Gastroesophageal sphincter (tissue), 4 donors: ENCODE measurements around the gene NR2C1. TPM values are rescaled to one million over a fixed set of nuclear protein-coding genes. Genes with fewer than 3 reads are reported as not detected.

Source experiments
- ATAC-seq: fragments of 150-250 bp; one replicate; pipeline ENCODE4 v1.9.1; 2016; ENCODE audit warnings: mild to moderate bottlenecking, moderate library complexity
- H3K27ac ChIP-seq, 4 donors: fragments of 200-600 bp; sonication (generic) in 3 of 4; 1 replicate in 3 of 4; 2 replicates in 1 of 4; pipeline ENCODE4 v1.5.1; 2016 to 2019
- H3K27me3 ChIP-seq: fragments of 200-600 bp; sonication (generic); one replicate; pipeline ENCODE4 v1.5.1; 2019
- H3K36me3 ChIP-seq, 2 donors: fragments of 200-600 bp; sonication (generic); one replicate each; pipeline ENCODE4 v1.5.1; 2019; ENCODE audit warnings: control low read depth in 1 of 2
- H3K4me1 ChIP-seq, 3 donors: fragments of 200-600 bp; sonication (generic); 1 replicate in 2 of 3; 2 replicates in 1 of 3; pipeline ENCODE4 v1.5.1; 2016 to 2019; ENCODE audit warnings: control low read depth in 2 of 3
- H3K4me3 ChIP-seq, 2 donors: fragments of 200-600 bp; sonication (generic); one replicate each; pipeline ENCODE4 v1.5.1; 2019; ENCODE audit warnings: mild to moderate bottlenecking in 1 of 2, moderate library complexity in 1 of 2
- H3K9me3 ChIP-seq, 3 donors: fragments of 200-600 bp; sonication (generic); one replicate each; pipeline ENCODE4 v1.5.1; 2017 to 2019; ENCODE audit warnings: control low read depth in 2 of 3
- CTCF ChIP-seq, 4 experiments: fragments of 200-600 bp in 2 of 4; fragments of 450-650 bp in 2 of 4; sonication (generic) in 1 of 4; IDR thresholded peaks; one replicate each; pipeline ENCODE4 v1.5.1; 2017 to 2019; ENCODE audit warnings: antibody characterized with exemption in 4 of 4, mild to moderate bottlenecking in 2 of 4, moderate library complexity in 2 of 4
- EP300 ChIP-seq: sonication (generic); formaldehyde crosslinking; IDR thresholded peaks from one replicate; pipeline ENCODE4 v1.6.1; 2017; ENCODE audit warnings: antibody characterized with exemption, mild to moderate bottlenecking
- POLR2A ChIP-seq, 2 donors: fragments of 450-650 bp; IDR thresholded peaks; one replicate each; pipeline ENCODE4 v1.6.1; 2017; ENCODE audit warnings: antibody characterized with exemption in 2 of 2, mild to moderate bottlenecking in 2 of 2, moderate library complexity in 1 of 2
- POLR2AphosphoS5 ChIP-seq: sonication (generic); formaldehyde crosslinking; IDR thresholded peaks from one replicate; pipeline ENCODE4 v1.6.1; 2017; ENCODE audit warnings: antibody characterized with exemption
- WGBS, 2 donors: methylation state at CpG; one replicate each; pipeline ENCODE4 v1.1.5; 2018; ENCODE audit warnings: low coverage in 1 of 2; 5-methylcytosine and 5-hydroxymethylcytosine counted together
- total RNA-seq, 4 donors: library from RNA; depleted of rRNA; stranded (reverse); fragments of >200 nt; gene quantifications; one replicate each; pipeline ENCODE4 v1.1.0, GENCODE V29; 2016

Gene NR2C1
- total RNA-seq, 4 donors from 2014 or later = 29.0 to 70.8 (median 45.1) TPM

GRCh38 chr12:95059984-95060383, 13.4 kb downstream of the NR2C1 start:
- Histone ChIP-seq H3K9me3 (no peaks in the 10 kb centered on the region), H3K27ac (no peak overlapping the region), H3K4me1 (peaks cover 0 to 12% (median 0%) of the 10 kb centered on the region in 3 donors), H3K36me3 (peaks cover 2 to 96% of the 10 kb centered on the region in 2 donors), H3K4me3 (no peak overlapping the region), H3K27me3 (no peaks in the 10 kb centered on the region)
- no peak for ATAC-seq
- TF ChIP-seq POLR2AphosphoS5 (no peak), POLR2A (IDR thresholded peaks at IDR 0.05) (no peak), CTCF (IDR thresholded peaks at IDR 0.05) (no peak), EP300 (no peak)
- WGBS, 2 donors = 76 to 84% methylated on average over 3 to 4 of the region's 4 CpGs

GRCh38 chr12:95057424-95057823, 16.0 kb downstream of the NR2C1 start:
- 91 to 97% methylated on average over 3 of the region's 3 CpGs for WGBS, 2 donors
- Histone ChIP-seq H3K9me3 (no peaks in the 10 kb centered on the region), H3K4me3 (no peak overlapping the region), H3K27ac (no peak overlapping the region), H3K27me3 (no peaks in the 10 kb centered on the region), H3K4me1 (peaks cover 0 to 18% (median 0%) of the 10 kb centered on the region in 3 donors), H3K36me3 (peaks cover 2 to 81% of the 10 kb centered on the region in 2 donors)
- TF ChIP-seq CTCF (IDR thresholded peaks at IDR 0.05) (no peak), EP300 (no peak), POLR2AphosphoS5 (no peak), POLR2A (IDR thresholded peaks at IDR 0.05) (no peak)
- ATAC-seq = no peak

DNA sequence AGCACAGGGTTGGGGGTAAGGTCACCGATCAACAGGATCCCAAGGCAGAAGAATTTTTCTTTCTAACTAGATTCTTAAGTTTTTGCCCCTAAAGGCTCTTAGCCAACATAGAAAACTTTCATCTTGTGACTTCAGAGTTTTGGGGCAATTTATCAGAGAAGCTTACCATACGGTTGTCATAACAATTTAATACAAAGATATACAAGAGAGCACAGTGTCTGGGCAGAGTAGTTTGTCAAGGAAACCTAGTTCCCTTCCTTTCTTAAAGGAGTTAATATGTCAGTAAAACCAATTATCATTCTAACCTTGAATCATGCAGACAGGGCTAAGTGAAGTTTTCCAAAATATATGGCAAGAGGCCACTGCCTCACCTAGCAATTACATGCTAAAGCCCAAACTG, 18.4 kb downstream of the NR2C1 start:
- H3K4me1 ChIP-seq = peaks cover 0 to 18% (median 0%) of the 10 kb centered on the region in 3 donors
- H3K27me3 ChIP-seq = no peaks in the 10 kb centered on the region
- no peaks in the 10 kb centered on the region for H3K9me3 ChIP-seq
- WGBS, 2 donors = 28 to 50% methylated on average over 1 to 2 of the region's 2 CpGs
- ATAC-seq = no peak
- H3K27ac ChIP-seq = no peak overlapping the region
- H3K36me3 ChIP-seq = peaks cover 0 to 79% of the 10 kb centered on the region in 2 donors
- no peak for TF ChIP-seq POLR2AphosphoS5
- no peak for TF ChIP-seq CTCF (IDR thresholded peaks at IDR 0.05)
- no peak for TF ChIP-seq POLR2A (IDR thresholded peaks at IDR 0.05)
- no peak for TF ChIP-seq EP300
- H3K4me3 ChIP-seq = no peak overlapping the region

DNA sequence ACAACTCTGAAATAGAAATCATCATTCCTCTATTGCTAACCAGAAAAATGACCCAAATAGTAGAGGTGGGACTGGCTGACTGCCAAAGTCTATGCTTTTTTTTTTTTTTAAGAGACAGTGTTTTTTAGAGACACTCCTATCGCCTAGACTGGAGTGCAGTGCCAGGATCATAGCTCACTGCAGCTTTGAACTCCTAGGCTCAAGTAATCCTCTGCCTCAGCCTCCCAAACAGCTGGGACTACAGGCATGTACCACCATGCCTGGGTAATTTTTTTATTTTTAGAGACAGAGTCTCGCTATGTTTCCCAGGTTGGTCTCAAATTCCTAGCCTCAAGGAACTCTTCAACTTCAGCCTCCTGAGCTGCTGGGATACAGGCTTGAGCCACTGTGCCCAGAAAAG, 19.2 kb downstream of the NR2C1 start:
- Histone ChIP-seq H3K27me3 (no peaks in the 10 kb centered on the region), H3K4me3 (no peak overlapping the region), H3K4me1 (peaks cover 0 to 18% (median 0%) of the 10 kb centered on the region in 3 donors), H3K27ac (no peak overlapping the region), H3K9me3 (no peaks in the 10 kb centered on the region), H3K36me3 (peaks cover 0 to 79% of the 10 kb centered on the region in 2 donors)
- no peak for ATAC-seq
- 37 to 63% methylated on average over 2 of the region's 2 CpGs for WGBS, 2 donors
- no peak for TF ChIP-seq EP300
- no peak for TF ChIP-seq CTCF (IDR thresholded peaks at IDR 0.05)
- TF ChIP-seq POLR2A (IDR thresholded peaks at IDR 0.05) = no peak
- TF ChIP-seq POLR2AphosphoS5 = no peak

DNA sequence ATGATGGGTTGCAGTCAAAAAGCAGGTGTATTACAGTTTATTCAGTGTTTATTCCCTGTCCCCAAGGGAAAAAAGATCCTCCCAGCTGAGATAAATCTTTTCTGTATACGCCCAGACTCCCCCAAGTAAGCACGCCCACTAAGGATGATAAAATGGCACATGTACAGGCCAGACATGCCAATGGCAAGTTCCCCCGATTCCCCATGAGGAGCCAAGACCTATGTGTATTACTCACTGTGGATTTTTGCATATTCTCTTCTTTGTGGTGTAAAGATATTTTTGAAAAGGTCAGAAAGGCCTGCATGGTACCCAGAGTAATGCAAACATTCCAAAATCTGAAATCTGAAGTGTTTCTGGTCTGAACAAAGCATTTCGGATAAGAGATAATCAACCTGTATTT, 22.2 kb downstream of the NR2C1 start:
- 88 to 89% methylated on average over 4 of the region's 4 CpGs for WGBS, 2 donors
- Histone ChIP-seq H3K27me3 (no peaks in the 10 kb centered on the region), H3K9me3 (no peaks in the 10 kb centered on the region), H3K4me1 (peaks cover 0 to 18% (median 0%) of the 10 kb centered on the region in 3 donors), H3K36me3 (peaks cover 0 to 78% of the 10 kb centered on the region in 2 donors), H3K4me3 (no peak overlapping the region), H3K27ac (no peak overlapping the region)
- TF ChIP-seq POLR2A (IDR thresholded peaks at IDR 0.05) (no peak), POLR2AphosphoS5 (no peak), EP300 (no peak), CTCF (IDR thresholded peaks at IDR 0.05) (no peak)
- ATAC-seq = no peak
